ENCODE data around the gene PROKR1.

- no peak for TF ChIP-seq CTCF (conservative IDR thresholded peaks at IDR 0.05 in 1 of 2, IDR thresholded peaks at IDR 0.05 in 1 of 2; ENCODE audit: low read depth in 1 of 2, low read length in 2 of 2)
- no peak for TF ChIP-seq EZH2 (IDR thresholded peaks at IDR 0.05; ENCODE audit: low read length, missing control alignments)
Measured at GRCh38 chr2:68700560-68700959, 57.2 kb downstream of the PROKR1 start.

All from fibroblast of lung (primary cell).